NCI-H1092 treated with DMSO at 0.1 percent for 48 hours (cell line): ENCODE results near the gene ATAD2B.
"Not testable (repeated sequence)": the region's sequence is repeated elsewhere in the genome, so short reads cannot be mapped to it uniquely, and the experiment has no call there.

Source experiments
- DNase-seq: peaks from one replicate; lab custom pipeline; 2025; lab: John Stamatoyannopoulos, UW

The ATAD2B gene

DNA sequence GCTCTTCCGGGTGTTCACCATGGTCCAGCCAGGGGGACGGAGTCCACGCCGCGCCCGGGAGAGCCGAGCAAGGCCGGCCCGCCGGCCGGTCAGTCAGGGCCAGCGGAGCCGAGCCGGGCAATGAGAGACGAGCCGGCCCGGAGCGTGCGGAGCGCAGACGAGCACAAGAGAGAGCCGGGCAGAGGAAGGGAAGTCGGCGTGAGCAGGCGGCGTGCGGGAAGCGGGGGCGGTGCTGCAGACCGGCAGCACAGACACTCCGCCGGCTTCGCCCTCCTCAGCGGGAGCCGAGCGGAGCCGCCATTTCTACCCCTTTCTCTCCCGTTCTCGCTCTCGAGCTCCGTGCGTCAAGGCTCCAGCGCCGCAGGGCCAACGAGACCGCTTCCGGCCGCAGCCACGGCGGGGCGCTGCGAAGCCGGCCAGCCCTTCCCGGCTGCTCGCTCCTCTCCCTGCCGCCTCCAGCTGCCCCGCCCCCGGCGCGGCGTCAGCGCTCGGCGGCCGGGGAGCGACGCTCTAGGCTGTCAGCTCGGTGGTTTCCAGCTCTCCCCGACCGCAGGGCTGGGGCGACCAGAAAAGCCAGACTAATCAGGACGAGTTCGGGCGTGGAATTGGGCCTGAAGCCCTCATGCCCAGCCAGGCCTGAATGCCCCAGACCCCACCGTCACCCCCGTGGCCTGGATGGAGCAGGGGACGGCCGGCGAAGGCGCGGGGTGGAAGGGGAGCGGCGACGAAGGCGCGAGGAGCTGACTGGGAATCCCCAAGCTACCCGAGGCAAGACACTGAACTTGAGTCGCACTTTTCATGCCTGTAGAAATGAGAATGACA lies at the start of gene ATAD2B:
Gene ATAD2B, minus strand, starts transcription at position 374 of the 822 bp plus-strand sequence. Its CDS starts 353 bp downstream, at position 21.
- DNase-seq, result peak; percentile 82

DNA sequence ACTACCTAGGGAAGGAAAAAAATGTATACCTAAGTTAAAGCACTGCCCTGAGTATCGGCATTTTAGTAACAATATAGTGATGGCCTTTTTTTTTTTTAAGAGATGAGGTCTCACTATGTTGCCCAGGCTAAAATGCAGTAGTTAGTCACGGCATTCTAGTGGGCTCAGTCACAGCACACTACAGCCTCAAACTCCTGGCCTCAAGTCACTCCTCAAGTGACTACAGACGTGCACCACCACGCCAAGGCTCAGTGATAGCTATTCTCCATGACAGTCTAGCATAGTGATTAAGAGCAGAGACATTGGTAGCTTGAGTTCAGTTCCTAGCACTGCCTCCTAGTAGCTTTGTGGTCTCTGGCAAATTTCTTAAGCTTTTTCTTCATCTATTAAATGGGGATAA lies 40.9 kb upstream of the ATAD2B start:
- DNase-seq, result no peak

DNA sequence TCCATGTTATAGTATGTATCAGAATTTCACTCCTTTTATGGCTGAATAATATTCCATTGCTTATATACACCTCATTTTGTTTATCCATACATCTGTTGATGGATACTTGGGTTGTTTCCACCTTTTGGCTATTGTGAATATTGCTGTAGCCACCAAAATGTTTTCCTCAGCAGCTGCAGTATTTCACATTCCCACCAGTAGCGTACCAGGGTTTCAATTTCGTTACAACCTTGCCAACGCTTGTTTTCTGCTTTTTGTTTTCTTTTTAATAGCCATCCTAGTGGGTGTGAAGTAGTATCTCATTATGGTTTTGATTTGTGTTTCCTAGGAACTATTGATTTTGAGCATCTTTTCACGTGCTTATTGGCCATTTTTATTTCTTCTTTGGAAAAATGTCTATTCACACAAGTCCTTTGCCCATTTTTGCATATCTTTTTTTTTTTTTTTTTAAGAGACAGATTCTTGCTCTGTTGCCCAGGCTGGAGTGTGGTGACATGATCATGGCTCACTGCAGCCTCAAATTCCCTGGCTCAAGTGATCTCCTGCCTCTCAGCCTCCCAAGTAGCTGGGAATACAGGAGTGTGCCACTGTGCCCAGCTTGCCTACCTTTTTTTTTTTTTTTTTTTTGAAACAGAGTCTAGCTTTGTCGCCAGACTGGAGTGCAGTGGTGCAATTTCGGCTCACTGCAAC lies 27.5 kb upstream of the ATAD2B start:
- DNase-seq, result no peak

DNA sequence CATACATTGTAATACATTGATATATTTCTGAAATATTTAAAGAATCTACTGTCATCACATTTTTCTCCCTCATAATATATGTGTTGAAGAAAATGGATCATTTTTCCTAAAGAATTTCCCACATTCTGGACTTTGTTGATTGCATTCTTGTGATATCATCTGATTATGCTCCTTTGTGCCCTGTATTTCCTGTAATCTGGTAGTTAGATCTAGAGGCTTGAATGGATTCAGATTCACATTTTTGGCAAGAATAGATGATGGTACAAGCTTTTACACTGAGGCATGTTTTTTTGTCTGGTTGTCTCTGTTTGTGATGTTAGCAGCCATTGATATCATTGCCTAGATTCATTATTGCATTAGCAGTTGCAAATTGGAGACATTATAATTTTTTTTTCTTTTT lies 26.7 kb upstream of the ATAD2B start:
- DNase-seq, result no peak

DNA sequence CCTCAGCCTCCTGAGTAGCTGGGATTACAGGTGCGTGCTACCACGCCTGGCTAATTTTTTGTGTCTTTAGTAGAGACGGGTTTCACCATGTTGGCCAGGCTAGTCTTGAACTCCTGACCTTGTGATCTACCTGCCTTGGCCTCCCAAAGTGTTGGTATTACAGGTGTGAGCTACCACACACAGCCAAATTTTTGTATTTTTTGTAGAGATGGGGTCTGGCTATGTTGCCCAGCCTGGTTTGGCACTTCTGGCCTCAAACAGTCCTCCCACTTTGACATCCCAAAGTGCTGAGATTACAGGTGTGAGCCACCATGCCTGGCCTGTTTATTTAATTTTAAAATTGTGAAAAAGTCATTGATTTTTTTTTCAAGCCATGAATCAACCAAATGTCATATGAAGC lies 25.6 kb upstream of the ATAD2B start:
- DNase-seq, result not testable (repeated sequence)

DNA sequence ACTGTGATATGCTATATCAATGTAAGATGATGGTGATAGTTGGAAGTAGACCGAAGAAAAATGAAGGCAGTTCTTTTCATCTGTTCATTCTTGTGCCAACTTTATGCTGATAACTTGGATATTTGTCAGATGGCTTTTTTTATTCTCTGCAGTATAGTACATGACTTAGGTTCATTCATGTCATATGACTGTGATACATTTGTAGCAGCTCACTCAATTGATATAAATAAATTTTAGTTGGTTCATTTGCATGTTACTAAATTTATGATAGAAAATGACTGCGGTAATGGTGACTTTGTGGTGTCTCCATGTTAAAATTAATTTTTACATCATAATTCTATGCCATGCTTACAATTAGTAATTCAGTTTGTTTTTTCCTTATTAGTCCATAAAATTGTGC lies 20.4 kb upstream of the ATAD2B start:
- no peak for DNase-seq

DNA sequence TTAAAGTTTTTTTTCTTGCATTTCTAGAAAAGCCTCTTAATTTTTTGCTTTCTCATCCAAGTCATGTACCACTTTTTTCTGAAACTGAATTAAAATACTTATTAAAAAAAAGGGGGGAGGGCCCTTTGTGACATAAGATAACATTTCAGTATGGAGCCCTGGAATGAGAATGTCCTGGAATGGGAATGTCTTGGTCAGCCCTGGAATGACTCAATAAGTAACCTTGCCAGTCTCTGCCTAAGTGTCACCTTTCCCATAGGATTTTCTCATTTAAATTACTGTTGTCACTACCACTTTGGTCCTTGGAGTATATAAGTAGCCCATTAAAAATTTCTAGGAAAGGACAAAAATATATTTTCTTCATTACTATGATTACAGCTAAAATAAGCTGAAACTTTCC lies 18.1 kb upstream of the ATAD2B start:
- no peak for DNase-seq

DNA sequence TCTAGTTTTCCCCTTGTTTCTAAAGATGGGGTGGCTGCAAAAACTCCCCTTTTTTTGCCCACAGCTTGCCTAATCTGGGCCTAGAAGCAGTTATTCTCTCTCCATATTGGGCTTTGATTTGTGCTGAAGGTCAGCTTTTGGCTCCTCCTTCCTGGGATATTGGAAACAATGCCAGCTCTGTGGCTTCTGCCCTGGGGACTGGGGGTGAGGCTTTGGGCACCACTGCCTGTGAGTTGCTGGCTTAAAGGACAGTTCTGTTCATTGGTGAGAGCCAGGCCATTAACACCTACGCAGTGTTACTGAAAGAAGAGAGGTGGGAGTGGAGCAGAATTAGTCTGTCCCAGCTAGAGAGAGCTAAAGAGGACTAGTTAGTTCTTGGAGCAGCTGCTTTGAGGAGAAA lies 17.6 kb upstream of the ATAD2B start:
- DNase-seq, result no peak

DNA sequence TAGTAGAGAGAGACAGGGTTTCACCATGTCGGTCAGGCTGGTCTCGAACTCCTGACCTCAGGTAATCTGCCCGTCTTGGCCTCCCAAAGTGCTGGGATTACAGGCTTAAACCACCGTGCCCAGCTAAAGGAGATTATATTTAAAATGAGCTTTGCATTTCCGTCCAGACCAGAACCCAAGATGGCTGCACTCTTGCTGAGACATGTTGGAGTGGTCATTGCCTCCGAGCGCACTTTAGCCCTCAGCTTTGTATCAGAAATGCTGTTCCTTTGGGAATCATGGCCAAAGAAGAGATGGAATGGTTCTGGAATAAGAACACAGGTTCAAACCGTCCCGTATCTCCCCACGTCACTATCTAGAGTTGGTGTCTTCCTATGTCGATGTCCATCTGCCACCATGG lies 16.7 kb upstream of the ATAD2B start:
- DNase-seq, result no peak

DNA sequence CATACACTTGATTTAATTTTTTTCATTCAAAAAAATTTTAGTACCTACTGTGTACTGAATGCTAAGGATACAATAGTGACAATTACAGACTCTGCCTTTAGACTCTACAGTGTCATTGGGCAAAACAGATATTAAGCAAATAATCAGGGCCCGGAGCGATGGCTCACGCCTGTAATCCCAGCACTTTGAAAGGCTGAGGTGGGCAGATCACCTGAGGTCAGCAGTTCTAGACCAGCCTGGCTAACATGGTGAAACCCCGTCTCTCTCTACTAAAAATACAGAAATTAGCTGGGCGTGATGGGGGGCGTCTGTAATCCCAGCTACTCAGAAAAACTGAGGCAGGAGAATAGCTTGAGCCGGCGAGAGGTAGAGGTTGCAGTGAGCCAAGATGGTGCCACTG lies 14.7 kb upstream of the ATAD2B start:
- no peak for DNase-seq

DNA sequence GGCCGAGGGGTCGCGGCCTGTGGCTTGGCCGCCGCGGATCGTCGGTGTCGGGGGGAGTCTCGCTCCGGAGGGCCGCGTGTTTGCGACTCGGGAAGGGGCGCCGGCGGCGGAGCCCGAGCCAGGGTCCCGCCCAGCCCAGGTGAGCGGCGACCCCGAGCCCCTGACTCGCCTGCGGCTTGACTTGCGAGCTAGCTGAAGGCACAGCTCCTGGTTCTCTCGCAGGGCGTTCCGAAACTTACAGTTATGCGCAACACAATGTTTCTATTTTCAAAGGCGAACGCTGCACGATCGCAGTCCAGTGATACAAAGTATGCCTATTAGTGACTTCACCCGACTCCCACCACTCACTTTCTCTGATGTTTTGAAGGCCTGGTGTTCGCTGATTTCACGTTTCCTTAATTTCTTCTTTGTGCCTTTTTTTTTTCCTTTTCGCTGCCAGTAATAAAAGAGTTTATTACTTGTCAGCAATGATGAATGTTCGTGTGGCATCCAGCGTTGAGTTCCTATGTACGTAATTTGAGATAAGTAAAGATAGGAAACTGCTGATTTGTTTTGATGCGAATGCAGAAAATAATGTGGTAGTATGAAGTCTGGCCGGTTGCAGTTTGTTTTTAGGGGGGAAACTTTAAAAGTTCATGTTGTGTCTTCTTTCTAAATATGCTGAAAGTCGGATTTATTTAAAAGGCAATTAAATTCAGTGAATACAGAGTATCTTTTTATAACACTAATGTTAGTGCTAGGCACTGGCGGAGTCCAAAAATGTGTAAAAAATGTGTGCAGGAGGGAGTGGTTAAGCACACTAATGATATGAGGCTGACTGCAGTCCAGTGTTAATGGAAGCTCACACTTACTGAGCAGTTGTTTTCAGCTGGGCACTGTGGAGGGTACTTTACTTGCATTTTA lies 14.0 kb upstream of the ATAD2B start:
- DNase-seq, result peak; percentile 9

DNA sequence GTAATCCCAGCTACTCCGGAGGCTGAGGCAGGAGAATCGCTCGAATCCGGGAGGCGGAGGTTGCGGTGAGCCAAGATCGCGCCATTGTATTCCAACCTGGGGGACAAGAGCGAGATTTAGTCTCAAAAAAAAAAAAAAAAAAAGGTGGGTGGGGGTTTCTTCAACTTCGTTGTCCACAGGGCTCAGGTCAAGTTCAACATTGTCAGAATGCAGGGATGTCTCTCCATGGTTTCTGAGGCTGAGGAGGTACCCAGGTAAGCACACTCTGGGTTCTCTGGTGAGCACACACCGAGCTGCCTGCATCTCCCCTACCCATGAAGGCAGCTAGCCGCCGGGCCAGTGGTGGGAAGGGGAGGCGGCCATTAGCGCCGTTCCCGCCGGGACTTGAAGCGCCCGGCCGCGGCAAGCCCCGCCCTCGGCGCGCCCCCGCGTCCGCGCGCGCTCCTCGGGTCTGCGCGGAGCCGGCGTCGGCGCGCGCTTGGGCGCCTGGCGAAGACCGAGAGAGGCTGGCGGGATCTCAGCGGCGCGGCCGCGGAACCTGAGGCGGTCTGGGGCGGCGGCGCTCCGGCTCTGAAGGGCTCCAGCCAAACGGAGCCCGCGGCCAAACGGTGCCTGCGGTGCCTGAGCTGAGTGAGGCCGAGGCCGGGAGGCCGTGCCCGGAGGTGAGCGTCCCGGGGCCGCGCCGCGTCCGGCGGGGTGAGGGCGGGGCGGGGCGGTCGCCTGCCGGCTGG lies 13.2 kb upstream of the ATAD2B start, which contains the start of gene UBXN2A:
Gene UBXN2A, plus strand, starts transcription at position 477 of the 731 bp plus-strand sequence. CDS start 17,852 bp downstream, outside the sequence.
- DNase-seq, result peak; percentile 70

DNA sequence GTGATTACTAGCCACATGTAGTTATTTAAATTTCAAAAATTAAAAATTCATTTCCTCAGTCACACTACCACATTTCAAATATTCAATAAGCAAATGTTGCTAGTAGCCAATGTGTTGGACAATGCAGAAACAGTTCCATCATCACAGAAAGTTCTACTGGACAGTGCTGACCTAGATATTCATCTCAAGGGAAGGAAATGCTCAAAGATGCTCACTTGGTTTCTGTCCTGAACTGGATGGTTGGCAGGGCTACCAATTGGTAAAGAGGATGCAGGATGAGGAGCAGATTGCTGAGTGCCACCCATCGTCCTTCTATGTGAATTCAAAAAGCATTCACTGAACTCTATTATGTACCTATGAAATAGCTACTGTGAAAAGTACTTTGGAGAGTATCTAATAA lies 7.3 kb upstream of the ATAD2B start:
- DNase-seq, result no peak

DNA sequence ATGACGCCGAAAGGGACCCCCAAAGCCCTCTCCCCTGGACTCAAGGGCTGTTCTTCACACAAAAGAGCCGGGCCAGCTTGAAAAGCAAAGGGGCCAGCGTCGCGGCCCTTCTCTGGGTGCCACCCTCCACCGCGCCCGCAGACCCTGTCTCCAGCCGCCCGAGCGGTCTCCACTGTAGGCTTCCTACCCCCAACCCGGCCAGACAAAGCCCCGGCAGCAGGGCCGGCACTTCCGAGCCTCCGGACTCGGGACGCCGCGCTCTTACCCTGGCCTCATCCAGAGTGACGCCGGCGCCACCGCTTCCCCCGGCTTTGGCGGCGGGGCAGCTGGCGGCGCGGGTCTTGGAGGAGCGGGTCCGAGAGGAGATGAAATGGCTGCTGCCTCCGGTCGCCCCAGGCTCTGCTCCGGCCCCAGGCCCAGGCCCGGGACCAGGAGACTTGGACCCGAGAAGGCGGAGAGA lies 603 bp downstream of the ATAD2B start:
- no peak for DNase-seq

DNA sequence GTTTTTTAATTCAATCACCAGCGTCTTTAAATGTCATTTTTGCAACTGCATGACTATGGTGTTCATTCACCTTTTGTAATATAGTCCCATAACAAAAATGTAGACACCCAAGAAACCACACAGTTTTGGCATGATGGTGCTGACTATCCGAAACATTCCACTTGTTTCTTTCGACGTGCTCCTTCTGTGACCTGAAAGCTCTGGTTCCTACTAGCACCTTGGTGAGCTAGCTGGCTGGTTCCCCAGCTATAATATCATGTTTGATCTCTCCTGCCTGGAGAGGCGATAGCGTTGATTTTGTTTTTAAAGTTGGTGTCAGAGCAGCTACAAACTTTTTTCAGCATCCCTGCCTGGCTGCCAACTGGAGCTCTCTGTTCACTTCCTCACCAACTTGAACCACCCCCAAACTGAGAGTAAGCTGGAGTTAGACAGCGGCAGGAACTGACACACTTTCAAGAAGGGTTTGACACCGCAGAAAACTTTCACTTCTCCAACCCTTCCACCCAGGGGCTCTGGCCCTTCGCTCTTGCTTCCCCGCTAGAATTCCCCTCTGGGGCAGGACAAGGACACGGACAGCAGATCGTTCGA lies 1.1 kb downstream of the ATAD2B start:
- DNase-seq, result peak; percentile 23

DNA sequence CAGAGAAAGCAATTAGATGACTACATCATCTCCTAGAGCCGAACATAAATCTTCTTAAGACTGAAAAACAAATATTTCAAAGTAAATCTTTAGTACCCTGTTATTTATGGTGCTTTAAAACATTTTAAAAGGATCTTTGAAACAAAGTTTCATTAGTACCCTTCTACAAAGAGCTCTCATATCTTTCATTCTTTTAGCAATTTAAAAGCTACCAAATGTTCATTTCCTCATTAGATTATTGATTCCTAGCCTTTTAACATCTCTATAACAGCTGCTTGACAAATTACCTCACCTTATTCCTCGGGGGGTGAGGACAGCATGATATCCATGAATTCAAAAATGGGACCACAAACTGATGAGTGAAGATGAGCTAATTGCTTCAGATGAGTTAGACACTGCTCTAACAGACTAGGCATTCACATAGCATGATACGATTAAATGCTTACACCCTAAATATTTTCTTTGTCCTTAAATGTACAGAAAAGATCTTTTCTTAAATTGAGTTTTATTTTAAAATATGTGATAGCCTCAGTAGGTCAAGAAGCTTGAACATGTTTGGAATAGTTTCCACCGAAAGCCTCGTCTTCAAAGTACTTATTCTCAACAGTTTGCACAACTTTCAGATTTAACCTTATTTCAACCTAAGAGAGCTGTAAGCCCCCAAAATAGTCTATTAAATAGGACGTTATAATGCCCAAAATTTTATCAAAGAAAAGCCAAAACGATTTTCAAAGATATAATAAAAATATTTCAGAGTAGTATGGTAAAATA lies 2.1 kb downstream of the ATAD2B start:
- no peak for DNase-seq

DNA sequence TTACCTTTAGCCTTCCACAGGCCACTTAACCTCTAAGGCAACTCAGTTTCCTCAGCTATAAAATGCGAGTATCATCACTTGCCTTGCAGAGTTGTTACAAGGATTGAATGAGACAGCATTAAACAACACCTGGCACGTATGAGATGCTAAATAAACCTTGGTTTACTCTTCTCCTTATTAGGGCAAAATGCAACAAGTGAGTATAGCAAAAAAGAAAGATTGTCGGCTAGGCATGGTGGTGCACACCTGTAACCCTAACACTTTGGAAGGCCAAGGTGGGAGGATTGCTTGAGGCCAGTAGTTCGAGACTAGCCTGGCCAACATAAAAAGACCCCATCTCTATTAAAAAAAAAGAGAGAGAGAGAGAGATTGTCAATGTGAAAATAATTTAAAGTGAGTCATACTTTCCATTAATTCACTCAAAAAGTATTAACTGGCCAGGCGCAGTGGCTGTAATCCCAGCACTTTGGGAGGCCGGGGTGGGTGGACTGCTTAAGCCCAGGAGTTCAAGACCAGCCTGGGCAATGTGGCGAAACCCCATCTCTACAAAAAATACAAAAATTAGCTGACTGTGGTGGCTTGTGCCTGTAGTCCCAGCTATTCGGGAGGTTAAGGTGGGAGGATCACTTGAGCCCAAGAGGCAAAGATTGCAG lies 8.0 kb downstream of the ATAD2B start:
- no peak for DNase-seq

DNA sequence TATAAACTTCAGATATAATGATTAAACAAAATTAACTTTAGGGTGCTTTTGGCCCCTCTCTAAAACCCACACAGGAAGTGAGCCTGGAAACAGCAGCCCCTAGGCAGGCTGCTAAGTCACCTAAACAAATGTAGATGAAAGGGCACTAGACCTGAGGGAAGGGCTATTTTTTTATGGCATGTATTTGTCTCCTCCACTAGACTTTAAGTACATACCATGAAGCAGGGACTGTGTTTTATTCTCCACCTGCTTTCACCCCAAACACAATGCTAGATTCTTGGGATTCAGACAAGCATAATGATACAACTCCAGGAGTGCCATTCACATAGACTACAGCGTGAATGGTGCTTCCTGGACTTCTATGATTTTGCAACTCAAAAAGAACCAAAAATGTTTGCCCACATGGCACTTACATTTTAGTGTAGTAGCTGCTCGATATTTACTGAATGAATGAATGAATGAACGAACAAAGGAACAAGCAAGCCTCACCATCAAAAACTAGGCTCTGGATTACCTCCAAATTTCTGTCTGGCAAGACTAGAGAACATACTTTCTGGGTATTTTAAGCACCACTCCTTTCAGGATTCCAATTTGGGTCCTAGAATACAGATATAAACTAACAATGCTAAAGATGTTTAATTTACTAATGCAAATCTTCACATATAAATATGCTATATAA lies 10.1 kb downstream of the ATAD2B start:
- no peak for DNase-seq

DNA sequence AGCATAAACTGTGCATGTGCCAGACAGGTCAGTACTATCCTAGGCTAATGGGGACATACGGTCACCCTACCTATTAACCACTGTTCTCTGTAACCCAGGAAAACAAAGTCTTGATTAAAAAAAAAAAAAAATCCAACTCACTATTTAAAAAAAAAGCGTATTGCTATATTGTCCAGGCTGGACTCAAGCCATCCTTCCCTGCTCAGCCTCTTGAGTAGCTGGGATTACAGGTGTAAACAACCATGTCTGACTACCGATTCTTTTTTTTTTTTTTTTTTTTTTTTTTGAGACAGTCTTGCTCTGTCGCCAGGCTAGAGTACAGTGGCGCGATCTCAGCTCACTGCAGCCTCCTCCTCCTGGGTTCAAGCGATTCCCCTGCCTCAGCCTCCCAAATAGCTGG lies 11.6 kb downstream of the ATAD2B start:
- no peak for DNase-seq
